Measurements from ENCODE around the gene CALHM5. TPM values are rescaled to one million over a fixed set of nuclear protein-coding genes. Genes with fewer than 3 reads are reported as not detected.

The CALHM5 gene
- total RNA-seq, 1 donor from 2014 or later = 2.2 TPM

- DNase-seq (no peak), ATAC-seq (ENCODE audit: poor library complexity) (no peak)
- intact Hi-C loops (cut with DNase I) = loop anchor here (5.0 kb wide), 1 partner anchor 246 kb away; no protein-coding TSS in a partner anchor
Observed at GRCh38 chr6:116533233-116533957, 22.0 kb downstream of the CALHM5 start.

GRCh38 chr6:116535109-116535508, 23.7 kb downstream of the CALHM5 start:
- DNase-seq (no peak), ATAC-seq (ENCODE audit: poor library complexity) (no peak)
- intact Hi-C loops (cut with DNase I) = loop anchor here (5.0 kb wide), 1 partner anchor 88 kb away; no protein-coding TSS in a partner anchor

GRCh38 chr6:116536216-116536621, 24.8 kb downstream of the CALHM5 start:
- DNase-seq = peak; percentile 16
- peak; percentile 77 for ATAC-seq (ENCODE audit: poor library complexity)
- intact Hi-C loops (cut with DNase I) = loop anchor here (5.0 kb wide), 1 partner anchor 89 kb away; no protein-coding TSS in a partner anchor

- DNase-seq = no peak
- no peak for ATAC-seq (ENCODE audit: poor library complexity)
- intact Hi-C loops (cut with DNase I) = no loop called here
Observed at GRCh38 chr6:116542426-116542825, 31.0 kb downstream of the CALHM5 start.

GRCh38 chr6:116543149-116543548, 31.7 kb downstream of the CALHM5 start:
- intact Hi-C loops (cut with DNase I) = no loop called here
- no peak for ATAC-seq (ENCODE audit: poor library complexity)

GRCh38 chr6:116545651-116546050, 34.2 kb downstream of the CALHM5 start, which contains the start of gene TRAPPC3L:
TSS of gene TRAPPC3L (minus strand) at chr6:116545684. CDS start at chr6:116545514, 170 bp downstream.
- ATAC-seq (ENCODE audit: poor library complexity) (no peak), DNase-seq (no peak)
- intact Hi-C loops (cut with DNase I) = no loop called here

More at GRCh38 chr6:116543149-116543548, 31.7 kb downstream of the CALHM5 start:
- DNase-seq = no peak

GRCh38 chr6:116547358-116547757, 35.9 kb downstream of the CALHM5 start:
- intact Hi-C loops (cut with DNase I) = no loop called here
- DNase-seq = no peak
- ATAC-seq (ENCODE audit: poor library complexity) = no peak

- DNase-seq (no peak), ATAC-seq (ENCODE audit: poor library complexity) (no peak)
- intact Hi-C loops (cut with DNase I) = no loop called here
Observed at GRCh38 chr6:116550796-116551195, 39.4 kb downstream of the CALHM5 start.

- intact Hi-C loops (cut with DNase I) = no loop called here
- DNase-seq (no peak), ATAC-seq (ENCODE audit: poor library complexity) (no peak)
Observed at GRCh38 chr6:116553451-116553850, 42.0 kb downstream of the CALHM5 start, which contains the start of gene CALHM4. TSS of gene CALHM4 (plus strand) at chr6:116553751. CDS start at chr6:116553794, 43 bp downstream.

- no peak for DNase-seq
- ATAC-seq (ENCODE audit: poor library complexity) = no peak
- intact Hi-C loops (cut with DNase I) = no loop called here
Observed at GRCh38 chr6:116556065-116556464, 44.6 kb downstream of the CALHM5 start.

- intact Hi-C loops (cut with DNase I) = no loop called here
- DNase-seq (no peak), ATAC-seq (ENCODE audit: poor library complexity) (no peak)
Observed at GRCh38 chr6:116556814-116557415, 45.5 kb downstream of the CALHM5 start.

- DNase-seq (no peak), ATAC-seq (ENCODE audit: poor library complexity) (peak; percentile 87)
- intact Hi-C loops (cut with DNase I) = no loop called here
Observed at GRCh38 chr6:116557893-116558292, 46.5 kb downstream of the CALHM5 start.

- DNase-seq = no peak
- intact Hi-C loops (cut with DNase I) = no loop called here
Observed at GRCh38 chr6:116560130-116560529, 48.7 kb downstream of the CALHM5 start.

GRCh38 chr6:116561377-116562018, 50.1 kb downstream of the CALHM5 start:
- intact Hi-C loops (cut with DNase I) = no loop called here

More at GRCh38 chr6:116560130-116560529, 48.7 kb downstream of the CALHM5 start:
- no peak for ATAC-seq (ENCODE audit: poor library complexity)

GRCh38 chr6:116562019-116562403, 50.6 kb downstream of the CALHM5 start:
- ATAC-seq (ENCODE audit: poor library complexity) (no peak), DNase-seq (no peak)
- intact Hi-C loops (cut with DNase I) = no loop called here

More at GRCh38 chr6:116561377-116562018, 50.1 kb downstream of the CALHM5 start:
- DNase-seq = peak; percentile 75
- ATAC-seq (ENCODE audit: poor library complexity) = peak; percentile 67

GRCh38 chr6:116562614-116563013, 51.2 kb downstream of the CALHM5 start:
- ATAC-seq (ENCODE audit: poor library complexity) = no peak
- intact Hi-C loops (cut with DNase I) = no loop called here
- no peak for DNase-seq

GRCh38 chr6:116563830-116564229, 52.4 kb downstream of the CALHM5 start:
- intact Hi-C loops (cut with DNase I) = no loop called here
- ATAC-seq (ENCODE audit: poor library complexity) (no peak), DNase-seq (no peak)

- intact Hi-C loops (cut with DNase I) = no loop called here
- ATAC-seq (ENCODE audit: poor library complexity) = no peak
- no peak for DNase-seq
Observed at GRCh38 chr6:116564311-116564710, 52.9 kb downstream of the CALHM5 start.
